Measurements from ENCODE around the gene CLDN20.

GRCh38 chr6:155228546-155229166 lies 35.2 kb upstream of the CLDN20 start:
- no peak for TF ChIP-seq EZH2 (IDR thresholded peaks at IDR 0.05; ENCODE audit: low read length, missing control alignments)
- TF ChIP-seq, protein P1, sequence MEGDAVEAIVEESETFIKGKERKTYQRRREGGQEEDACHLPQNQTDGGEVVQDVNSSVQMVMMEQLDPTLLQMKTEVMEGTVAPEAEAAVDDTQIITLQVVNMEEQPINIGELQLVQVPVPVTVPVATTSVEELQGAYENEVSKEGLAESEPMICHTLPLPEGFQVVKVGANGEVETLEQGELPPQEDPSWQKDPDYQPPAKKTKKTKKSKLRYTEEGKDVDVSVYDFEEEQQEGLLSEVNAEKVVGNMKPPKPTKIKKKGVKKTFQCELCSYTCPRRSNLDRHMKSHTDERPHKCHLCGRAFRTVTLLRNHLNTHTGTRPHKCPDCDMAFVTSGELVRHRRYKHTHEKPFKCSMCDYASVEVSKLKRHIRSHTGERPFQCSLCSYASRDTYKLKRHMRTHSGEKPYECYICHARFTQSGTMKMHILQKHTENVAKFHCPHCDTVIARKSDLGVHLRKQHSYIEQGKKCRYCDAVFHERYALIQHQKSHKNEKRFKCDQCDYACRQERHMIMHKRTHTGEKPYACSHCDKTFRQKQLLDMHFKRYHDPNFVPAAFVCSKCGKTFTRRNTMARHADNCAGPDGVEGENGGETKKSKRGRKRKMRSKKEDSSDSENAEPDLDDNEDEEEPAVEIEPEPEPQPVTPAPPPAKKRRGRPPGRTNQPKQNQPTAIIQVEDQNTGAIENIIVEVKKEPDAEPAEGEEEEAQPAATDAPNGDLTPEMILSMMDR (conservative IDR thresholded peaks at IDR 0.05 in 1 of 2, IDR thresholded peaks at IDR 0.05 in 1 of 2; ENCODE audit: low read depth in 1 of 2, low read length in 2 of 2), result no peak

Measured in fibroblast of lung (primary cell).